BE2C (cell line): ENCODE measurements around the gene FBN1.

Experiments
- DNase-seq: peaks from one replicate; pipeline ENCODE4 v3.0.0-alpha.2; 2020
- H3K27me3 ChIP-seq: fragments of 250-450 bp; sonication (Bioruptor Pico); 2 replicates; pipeline ENCODE4 v1.5.1; 2020; ENCODE audit warnings: mild to moderate bottlenecking
- H3K36me3 ChIP-seq: fragments of 250-450 bp; sonication (Bioruptor Pico); 2 replicates; pipeline ENCODE4 v1.5.1; 2020; ENCODE audit warnings: mild to moderate bottlenecking
- H3K4me1 ChIP-seq: fragments of 250-450 bp; sonication (Bioruptor Pico); 2 replicates; pipeline ENCODE4 v1.5.1; 2020
- H3K4me3 ChIP-seq: 2 replicates; pipeline ENCODE4 v1.5.1; 2011; ENCODE audit warnings: low read depth, low read length
- H3K9me3 ChIP-seq: fragments of 250-450 bp; sonication (Bioruptor Pico); 2 replicates; pipeline ENCODE4 v1.5.1; 2020
- TF ChIP-seq, protein P1 (sequence below): IDR thresholded peaks from 2 replicates; pipeline ENCODE4 v1.5.1; 2012; ENCODE audit warnings: mild to moderate bottlenecking, low read depth, low read length

The FBN1 gene

GRCh38 chr15:48532946-48533345 is 112.6 kb downstream of the FBN1 start:
- DNase-seq: no peak
- Histone ChIP-seq H3K4me3 (no peak overlapping the region), H3K4me1 (peaks cover 53% of the 10 kb centered on the region), H3K36me3 (no peaks in the 10 kb centered on the region), H3K27me3 (no peaks in the 10 kb centered on the region), H3K9me3 (no peaks in the 10 kb centered on the region)
- TF ChIP-seq, protein P1, sequence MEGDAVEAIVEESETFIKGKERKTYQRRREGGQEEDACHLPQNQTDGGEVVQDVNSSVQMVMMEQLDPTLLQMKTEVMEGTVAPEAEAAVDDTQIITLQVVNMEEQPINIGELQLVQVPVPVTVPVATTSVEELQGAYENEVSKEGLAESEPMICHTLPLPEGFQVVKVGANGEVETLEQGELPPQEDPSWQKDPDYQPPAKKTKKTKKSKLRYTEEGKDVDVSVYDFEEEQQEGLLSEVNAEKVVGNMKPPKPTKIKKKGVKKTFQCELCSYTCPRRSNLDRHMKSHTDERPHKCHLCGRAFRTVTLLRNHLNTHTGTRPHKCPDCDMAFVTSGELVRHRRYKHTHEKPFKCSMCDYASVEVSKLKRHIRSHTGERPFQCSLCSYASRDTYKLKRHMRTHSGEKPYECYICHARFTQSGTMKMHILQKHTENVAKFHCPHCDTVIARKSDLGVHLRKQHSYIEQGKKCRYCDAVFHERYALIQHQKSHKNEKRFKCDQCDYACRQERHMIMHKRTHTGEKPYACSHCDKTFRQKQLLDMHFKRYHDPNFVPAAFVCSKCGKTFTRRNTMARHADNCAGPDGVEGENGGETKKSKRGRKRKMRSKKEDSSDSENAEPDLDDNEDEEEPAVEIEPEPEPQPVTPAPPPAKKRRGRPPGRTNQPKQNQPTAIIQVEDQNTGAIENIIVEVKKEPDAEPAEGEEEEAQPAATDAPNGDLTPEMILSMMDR: no peak

- Histone ChIP-seq H3K4me3 (no peak overlapping the region), H3K9me3 (no peaks in the 10 kb centered on the region), H3K27me3 (no peaks in the 10 kb centered on the region), H3K4me1 (peaks cover 34% of the 10 kb centered on the region), H3K36me3 (no peaks in the 10 kb centered on the region)
- TF ChIP-seq, protein P1: no peak
- no peak for DNase-seq
Observed at GRCh38 chr15:48530528-48530927, 115.0 kb downstream of the FBN1 start.

GRCh38 chr15:48528921-48529320 is 116.6 kb downstream of the FBN1 start:
- no peak for DNase-seq
- no peaks in the 10 kb centered on the region for H3K27me3 ChIP-seq
- TF ChIP-seq, protein P1: no peak
- no peak overlapping the region for H3K4me3 ChIP-seq
- H3K4me1 ChIP-seq: peaks cover 21% of the 10 kb centered on the region
- no peaks in the 10 kb centered on the region for H3K9me3 ChIP-seq
- no peaks in the 10 kb centered on the region for H3K36me3 ChIP-seq

- no peak overlapping the region for H3K4me3 ChIP-seq
- H3K27me3 ChIP-seq: no peaks in the 10 kb centered on the region
- no peaks in the 10 kb centered on the region for H3K36me3 ChIP-seq
- TF ChIP-seq, protein P1: no peak
- H3K9me3 ChIP-seq: no peaks in the 10 kb centered on the region
- peaks cover 9% of the 10 kb centered on the region; the same call in 1 of the 2 replicates for H3K4me1 ChIP-seq
- no peak for DNase-seq
Observed at GRCh38 chr15:48527517-48527916, 118.0 kb downstream of the FBN1 start.

- Histone ChIP-seq H3K4me1 (no peaks in the 10 kb centered on the region), H3K36me3 (no peaks in the 10 kb centered on the region), H3K9me3 (no peaks in the 10 kb centered on the region), H3K27me3 (no peaks in the 10 kb centered on the region), H3K4me3 (no peak overlapping the region)
- no peak for DNase-seq
- TF ChIP-seq, protein P1: no peak
Observed at GRCh38 chr15:48522911-48523310, 122.6 kb downstream of the FBN1 start.

- Histone ChIP-seq H3K4me3 (no peak overlapping the region), H3K27me3 (no peaks in the 10 kb centered on the region), H3K4me1 (no peaks in the 10 kb centered on the region), H3K9me3 (no peaks in the 10 kb centered on the region), H3K36me3 (no peaks in the 10 kb centered on the region)
- TF ChIP-seq, protein P1: no peak
- DNase-seq: no peak
Observed at GRCh38 chr15:48522123-48522522, 123.4 kb downstream of the FBN1 start.
